ENCODE results near the gene PLLP. TPM values are rescaled to one million over a fixed set of nuclear protein-coding genes. Genes with fewer than 3 reads are reported as not detected.

PLLP gene
- total RNA-seq, 1 donor from 2014 or later, result 0.79 TPM

- no peak for TF ChIP-seq CTCF (conservative IDR thresholded peaks at IDR 0.05)
- DNase-seq (ENCODE audit: low read depth, low spot score), result no peak
- no peaks in the 10 kb centered on the region for H3K9me3 Mint-ChIP-seq
- no peaks in the 10 kb centered on the region for H3K36me3 Mint-ChIP-seq (ENCODE audit: low read depth)
- H3K4me1 Mint-ChIP-seq, result peaks cover 29% of the 10 kb centered on the region
- H3K4me3 Mint-ChIP-seq, result no peak overlapping the region
- H3K27ac Mint-ChIP-seq (ENCODE audit: unreplicated experiment), result peak overlapping the region; percentile 37
- H3K27me3 Mint-ChIP-seq (ENCODE audit: low read depth), result no peaks in the 10 kb centered on the region
Measured at GRCh38 chr16:57266531-57267260, 17.8 kb downstream of the PLLP start.

- no peak for DNase-seq (ENCODE audit: low read depth, low spot score)
- no peaks in the 10 kb centered on the region for H3K27me3 Mint-ChIP-seq (ENCODE audit: low read depth)
Measured at GRCh38 chr16:57265850-57266530, 18.5 kb downstream of the PLLP start.

GRCh38 chr16:57264950-57265371 lies 19.5 kb downstream of the PLLP start:
- DNase-seq (ENCODE audit: low read depth, low spot score), result no peak
- Mint-ChIP-seq H3K4me1 (peaks cover 35% of the 10 kb centered on the region), H3K36me3 (ENCODE audit: low read depth) (no peaks in the 10 kb centered on the region), H3K27me3 (ENCODE audit: low read depth) (no peaks in the 10 kb centered on the region), H3K9me3 (no peaks in the 10 kb centered on the region), H3K27ac (ENCODE audit: unreplicated experiment) (no peak overlapping the region), H3K4me3 (no peak overlapping the region)
- TF ChIP-seq CTCF (conservative IDR thresholded peaks at IDR 0.05), result no peak

More at GRCh38 chr16:57265850-57266530, 18.5 kb downstream of the PLLP start:
- H3K4me1 Mint-ChIP-seq, result peaks cover 31% of the 10 kb centered on the region
- TF ChIP-seq CTCF (conservative IDR thresholded peaks at IDR 0.05), result no peak
- no peaks in the 10 kb centered on the region for H3K36me3 Mint-ChIP-seq (ENCODE audit: low read depth)
- no peaks in the 10 kb centered on the region for H3K9me3 Mint-ChIP-seq
- peak overlapping the region; percentile 27 for H3K27ac Mint-ChIP-seq (ENCODE audit: unreplicated experiment)
- H3K4me3 Mint-ChIP-seq, result no peak overlapping the region

- DNase-seq (ENCODE audit: low read depth, low spot score), result no peak
- Mint-ChIP-seq H3K4me1 (peaks cover 40% of the 10 kb centered on the region), H3K36me3 (ENCODE audit: low read depth) (no peaks in the 10 kb centered on the region), H3K9me3 (no peaks in the 10 kb centered on the region), H3K27ac (ENCODE audit: unreplicated experiment) (peak overlapping the region; percentile 6), H3K27me3 (ENCODE audit: low read depth) (no peaks in the 10 kb centered on the region), H3K4me3 (no peak overlapping the region)
- TF ChIP-seq CTCF (conservative IDR thresholded peaks at IDR 0.05), result no peak
Measured at GRCh38 chr16:57264381-57264780, 20.1 kb downstream of the PLLP start.

GRCh38 chr16:57263541-57264351 lies 20.7 kb downstream of the PLLP start:
- H3K4me3 Mint-ChIP-seq, result no peak overlapping the region
- peak overlapping the region; percentile 6 for H3K27ac Mint-ChIP-seq (ENCODE audit: unreplicated experiment)
- DNase-seq (ENCODE audit: low read depth, low spot score), result no peak
- H3K36me3 Mint-ChIP-seq (ENCODE audit: low read depth), result no peaks in the 10 kb centered on the region
- no peaks in the 10 kb centered on the region for H3K9me3 Mint-ChIP-seq
- no peak for TF ChIP-seq CTCF (conservative IDR thresholded peaks at IDR 0.05)
- H3K27me3 Mint-ChIP-seq (ENCODE audit: low read depth), result no peaks in the 10 kb centered on the region
- peaks cover 37% of the 10 kb centered on the region for H3K4me1 Mint-ChIP-seq
